Astrocyte (in vitro differentiated cells and primary cell): ENCODE data around the gene MRAP2. TPM values are rescaled to one million over a fixed set of nuclear protein-coding genes. Genes with fewer than 3 reads are reported as not detected.
A peak's percentile ranks its signal among the peaks of the same experiment; 100 is the strongest.
"Not testable (repeated sequence)": the region's sequence is repeated elsewhere in the genome, so short reads cannot be mapped to it uniquely, and the experiment has no call there.

Experiments
- DNase-seq: peaks from one replicate; pipeline ENCODE4 v3.0.0-alpha.2; 2010; ENCODE audit warnings: low read depth
- FAIRE-seq: peaks from 2 replicates; lab custom pipeline; 2011; peaks lifted over from hg19 to GRCh38; lab: Jason Lieb, UNC
- H2AFZ ChIP-seq: 2 replicates; pipeline ENCODE4 v1.6.0; 2012; ENCODE audit warnings: low read depth, low read length, inconsistent platforms
- H3K27ac ChIP-seq: 2 replicates; pipeline ENCODE4 v1.5.1; 2011; ENCODE audit warnings: low read depth, low read length, inconsistent platforms
- H3K27me3 ChIP-seq: 2 replicates; pipeline ENCODE4 v1.6.0; 2011; ENCODE audit warnings: low read length, inconsistent platforms; ENCODE audit not compliant: insufficient read depth
- H3K36me3 ChIP-seq: 2 replicates; pipeline ENCODE4 v1.5.1; 2011; ENCODE audit warnings: low read length, inconsistent platforms; ENCODE audit not compliant: insufficient read depth
- H3K4me1 ChIP-seq: 2 replicates; pipeline ENCODE4 v1.5.1; 2011; ENCODE audit warnings: low read length, inconsistent platforms; ENCODE audit not compliant: insufficient read depth
- H3K4me2 ChIP-seq: 2 replicates; pipeline ENCODE4 v1.6.0; 2012; ENCODE audit warnings: low read length, inconsistent platforms
- H3K4me3 ChIP-seq: 2 replicates; pipeline ENCODE4 v1.5.1; 2011; ENCODE audit warnings: low read depth, mild to moderate bottlenecking, low read length, inconsistent platforms; ENCODE audit not compliant: insufficient read depth
- H3K79me2 ChIP-seq: 2 replicates; pipeline ENCODE4 v1.6.0; 2012; ENCODE audit warnings: mild to moderate bottlenecking, low read length, inconsistent platforms; ENCODE audit not compliant: insufficient read depth
- H3K9ac ChIP-seq: 2 replicates; pipeline ENCODE4 v1.6.0; 2012; ENCODE audit warnings: mild to moderate bottlenecking, low read length, inconsistent platforms
- H3K9me3 ChIP-seq: 2 replicates; pipeline ENCODE4 v1.5.1; 2012; ENCODE audit warnings: low read depth, mild to moderate bottlenecking, low read length, inconsistent platforms; ENCODE audit not compliant: insufficient read depth
- H4K20me1 ChIP-seq: 2 replicates; pipeline ENCODE4 v1.6.0; 2012; ENCODE audit warnings: low read length, inconsistent platforms; ENCODE audit not compliant: insufficient read depth
- H3K27ac Mint-ChIP-seq: one replicate; pipeline ENCODE4 v1.8.0; 2021; ENCODE audit warnings: mild to moderate bottlenecking, mixed read lengths; ENCODE audit not compliant: unreplicated experiment
- H3K27me3 Mint-ChIP-seq: one replicate; pipeline ENCODE4 v1.8.0; 2021; ENCODE audit warnings: low read depth, mixed read lengths; ENCODE audit not compliant: unreplicated experiment
- H3K36me3 Mint-ChIP-seq: one replicate; pipeline ENCODE4 v1.8.0; 2021; ENCODE audit warnings: low read depth, mixed read lengths; ENCODE audit not compliant: unreplicated experiment
- H3K4me1 Mint-ChIP-seq: one replicate; pipeline ENCODE4 v1.8.0; 2021; ENCODE audit warnings: low read depth, mixed read lengths; ENCODE audit not compliant: unreplicated experiment
- H3K4me3 Mint-ChIP-seq: one replicate; pipeline ENCODE4 v1.8.0; 2021; ENCODE audit warnings: mild to moderate bottlenecking, moderate library complexity, mixed read lengths; ENCODE audit not compliant: unreplicated experiment
- H3K9me3 Mint-ChIP-seq: one replicate; pipeline ENCODE4 v1.8.0; 2021; ENCODE audit warnings: mild to moderate bottlenecking, mixed read lengths; ENCODE audit not compliant: unreplicated experiment
- EZH2 ChIP-seq: IDR thresholded peaks from 2 replicates; pipeline ENCODE4 v1.6.1; 2012; ENCODE audit warnings: mild to moderate bottlenecking, low read length, inconsistent platforms; ENCODE audit not compliant: insufficient read depth
- total RNA-seq: library from RNA; stranded (reverse); gene quantifications from 2 replicates; pipeline ENCODE4 v1.2.1, GENCODE V29; 2021
- TF ChIP-seq, protein P1 (sequence below): IDR thresholded peaks from 2 replicates; pipeline ENCODE4 v1.5.1; 2011; ENCODE audit warnings: low read depth, mild to moderate bottlenecking, inconsistent platforms, low read length, moderate library complexity; ENCODE audit not compliant: insufficient read depth

The MRAP2 gene
- total RNA-seq, 1 donor from 2014 or later, result 0.20 TPM

DNA sequence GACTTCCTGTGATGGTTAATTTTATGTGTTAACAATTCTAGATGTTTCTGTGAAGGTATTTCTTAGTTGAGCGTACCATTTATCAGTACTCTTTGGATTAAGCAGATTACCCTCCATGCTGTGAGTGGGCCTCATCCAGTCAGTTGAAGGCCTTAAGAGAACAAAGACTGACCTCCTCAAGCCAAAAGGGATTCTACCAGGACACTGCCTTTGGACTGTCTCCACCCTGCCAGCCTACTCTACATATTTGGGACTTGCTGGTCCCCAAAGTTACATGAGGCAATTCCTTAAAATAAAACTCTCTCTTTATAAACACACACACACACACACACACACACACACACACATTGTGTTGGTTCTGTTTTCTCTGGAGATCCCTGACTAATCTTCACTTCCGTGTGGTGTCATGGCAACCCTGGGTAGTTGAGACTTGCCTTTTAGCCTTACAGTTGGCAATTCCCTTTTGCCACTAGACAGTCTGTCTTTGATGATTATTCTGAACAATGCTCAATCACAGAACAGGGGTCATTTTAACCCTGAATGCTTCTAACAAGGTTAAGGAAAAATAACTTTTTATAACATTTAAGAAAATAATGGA is 32.2 kb downstream of the MRAP2 start:
- Mint-ChIP-seq H3K27ac (no peak overlapping the region), H3K9me3 (peaks cover 6% of the 10 kb centered on the region), H3K36me3 (no peaks in the 10 kb centered on the region), H3K4me1 (no peaks in the 10 kb centered on the region), H3K4me3 (no peak overlapping the region), H3K27me3 (no peaks in the 10 kb centered on the region)
- FAIRE-seq, result peak; percentile 5
- Histone ChIP-seq H3K27me3 (no peaks in the 10 kb centered on the region), H3K27ac (no peak overlapping the region), H3K4me3 (no peak overlapping the region), H3K36me3 (no peaks in the 10 kb centered on the region), H3K4me2 (no peak overlapping the region), H2AFZ (no peak overlapping the region), H3K9me3 (no peaks in the 10 kb centered on the region), H3K9ac (no peak overlapping the region), H4K20me1 (no peaks in the 10 kb centered on the region), H3K79me2 (no peaks in the 10 kb centered on the region), H3K4me1 (no peaks in the 10 kb centered on the region)
- TF ChIP-seq, protein P1, sequence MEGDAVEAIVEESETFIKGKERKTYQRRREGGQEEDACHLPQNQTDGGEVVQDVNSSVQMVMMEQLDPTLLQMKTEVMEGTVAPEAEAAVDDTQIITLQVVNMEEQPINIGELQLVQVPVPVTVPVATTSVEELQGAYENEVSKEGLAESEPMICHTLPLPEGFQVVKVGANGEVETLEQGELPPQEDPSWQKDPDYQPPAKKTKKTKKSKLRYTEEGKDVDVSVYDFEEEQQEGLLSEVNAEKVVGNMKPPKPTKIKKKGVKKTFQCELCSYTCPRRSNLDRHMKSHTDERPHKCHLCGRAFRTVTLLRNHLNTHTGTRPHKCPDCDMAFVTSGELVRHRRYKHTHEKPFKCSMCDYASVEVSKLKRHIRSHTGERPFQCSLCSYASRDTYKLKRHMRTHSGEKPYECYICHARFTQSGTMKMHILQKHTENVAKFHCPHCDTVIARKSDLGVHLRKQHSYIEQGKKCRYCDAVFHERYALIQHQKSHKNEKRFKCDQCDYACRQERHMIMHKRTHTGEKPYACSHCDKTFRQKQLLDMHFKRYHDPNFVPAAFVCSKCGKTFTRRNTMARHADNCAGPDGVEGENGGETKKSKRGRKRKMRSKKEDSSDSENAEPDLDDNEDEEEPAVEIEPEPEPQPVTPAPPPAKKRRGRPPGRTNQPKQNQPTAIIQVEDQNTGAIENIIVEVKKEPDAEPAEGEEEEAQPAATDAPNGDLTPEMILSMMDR, result no peak
- TF ChIP-seq EZH2, result no peak
- DNase-seq, result peak; percentile 75

DNA sequence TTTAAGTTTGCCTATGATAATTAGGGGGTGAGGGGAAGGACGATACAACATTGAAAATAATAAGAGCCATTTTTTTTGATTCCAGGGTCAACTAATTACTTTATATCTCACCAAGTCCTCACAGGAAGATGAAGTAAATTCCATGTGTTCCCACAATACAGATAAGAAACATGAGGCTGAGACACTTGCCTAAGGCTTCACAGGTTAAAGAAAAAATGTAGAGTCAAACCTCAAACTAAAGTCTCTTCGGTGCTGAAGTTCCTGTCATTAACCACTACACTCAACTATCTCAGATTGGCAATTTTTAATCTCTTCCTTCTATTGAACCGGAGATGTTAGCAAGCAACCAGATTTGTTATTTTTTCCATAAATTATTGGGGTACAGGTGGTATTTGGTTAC is 33.0 kb downstream of the MRAP2 start:
- no peak for TF ChIP-seq EZH2
- TF ChIP-seq, protein P1, result no peak
- H4K20me1 ChIP-seq, result no peaks in the 10 kb centered on the region
- H3K27me3 ChIP-seq, result no peaks in the 10 kb centered on the region
- FAIRE-seq (no peak), DNase-seq (peak; percentile 55)
- no peaks in the 10 kb centered on the region for H3K79me2 ChIP-seq
- Mint-ChIP-seq H3K27me3 (no peaks in the 10 kb centered on the region), H3K4me3 (no peak overlapping the region), H3K9me3 (peaks cover 9% of the 10 kb centered on the region), H3K36me3 (no peaks in the 10 kb centered on the region), H3K27ac (no peak overlapping the region), H3K4me1 (no peaks in the 10 kb centered on the region)
- H3K4me3 ChIP-seq, result no peak overlapping the region
- H3K4me2 ChIP-seq, result no peak overlapping the region
- H3K4me1 ChIP-seq, result no peaks in the 10 kb centered on the region
- H3K27ac ChIP-seq, result no peak overlapping the region
- no peaks in the 10 kb centered on the region for H3K9me3 ChIP-seq
- no peak overlapping the region for H2AFZ ChIP-seq
- no peak overlapping the region for H3K9ac ChIP-seq
- no peaks in the 10 kb centered on the region for H3K36me3 ChIP-seq

DNA sequence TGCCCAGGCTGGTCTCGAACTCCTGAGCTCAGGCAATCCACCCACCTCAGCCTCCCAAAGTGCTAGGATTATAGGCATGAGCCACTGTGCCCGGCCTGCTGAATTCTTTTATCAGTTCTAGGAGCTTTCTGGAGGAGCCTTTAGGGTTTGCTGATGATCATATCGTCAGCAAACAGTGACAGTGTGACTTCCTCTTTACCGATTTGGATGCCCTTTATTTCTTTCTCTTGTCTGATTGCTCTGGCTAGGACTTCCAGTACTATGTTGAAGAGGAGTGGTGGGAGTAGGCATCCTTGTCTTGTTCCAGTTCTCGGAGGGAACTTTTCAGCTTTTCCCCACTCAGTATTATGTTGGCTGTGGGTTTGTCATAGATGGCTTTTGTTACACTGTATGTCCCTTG is 35.3 kb downstream of the MRAP2 start:
- H3K4me3 Mint-ChIP-seq, DNase-seq, H2AFZ ChIP-seq, H3K27me3 ChIP-seq, H3K36me3 Mint-ChIP-seq, H3K4me1 Mint-ChIP-seq, H4K20me1 ChIP-seq, H3K4me1 ChIP-seq, H3K27me3 Mint-ChIP-seq, H3K36me3 ChIP-seq, H3K9me3 ChIP-seq, H3K4me2 ChIP-seq, H3K79me2 ChIP-seq, FAIRE-seq, H3K27ac Mint-ChIP-seq, H3K9ac ChIP-seq, H3K27ac ChIP-seq, H3K4me3 ChIP-seq: not testable (repeated sequence)
- H3K9me3 Mint-ChIP-seq, result peaks cover 14% of the 10 kb centered on the region
